ENCODE results near the gene ARF1.

The ARF1 gene

GRCh38 chr1:228066891-228067654 is 15.4 kb upstream of the ARF1 start:
- no peak overlapping the region for H3K4me3 ChIP-seq (ENCODE audit: low read depth, low read length)
- no peak for DNase-seq (ENCODE audit: low read depth)

- DNase-seq (ENCODE audit: low read depth), result no peak
- H3K4me3 ChIP-seq (ENCODE audit: low read depth, low read length), result no peak overlapping the region
Measured at GRCh38 chr1:228068359-228068758, 14.1 kb upstream of the ARF1 start.

- H3K4me3 ChIP-seq (ENCODE audit: low read depth, low read length), result no peak overlapping the region
Measured at GRCh38 chr1:228070173-228070572, 12.3 kb upstream of the ARF1 start.

GRCh38 chr1:228070851-228071250 is 11.7 kb upstream of the ARF1 start:
- DNase-seq (ENCODE audit: low read depth), result no peak
- H3K4me3 ChIP-seq (ENCODE audit: low read depth, low read length), result no peak overlapping the region

More at GRCh38 chr1:228070173-228070572, 12.3 kb upstream of the ARF1 start:
- DNase-seq (ENCODE audit: low read depth), result no peak

- no peak overlapping the region for H3K4me3 ChIP-seq (ENCODE audit: low read depth, low read length)
- no peak for DNase-seq (ENCODE audit: low read depth)
Measured at GRCh38 chr1:228071839-228072657, 10.5 kb upstream of the ARF1 start.

GRCh38 chr1:228072658-228073043 is 9.9 kb upstream of the ARF1 start:
- DNase-seq (ENCODE audit: low read depth), result no peak
- H3K4me3 ChIP-seq (ENCODE audit: low read depth, low read length), result no peak overlapping the region

- no peak for DNase-seq (ENCODE audit: low read depth)
- H3K4me3 ChIP-seq (ENCODE audit: low read depth, low read length), result no peak overlapping the region
Measured at GRCh38 chr1:228073061-228073856, 9.2 kb upstream of the ARF1 start.

- no peak for DNase-seq (ENCODE audit: low read depth)
- H3K4me3 ChIP-seq (ENCODE audit: low read depth, low read length), result no peak overlapping the region
Measured at GRCh38 chr1:228073857-228074545, 8.5 kb upstream of the ARF1 start.

- DNase-seq (ENCODE audit: low read depth), result no peak
- H3K4me3 ChIP-seq (ENCODE audit: low read depth, low read length), result no peak overlapping the region
Measured at GRCh38 chr1:228074954-228075730, 7.4 kb upstream of the ARF1 start.

- H3K4me3 ChIP-seq (ENCODE audit: low read depth, low read length), result no peak overlapping the region
- no peak for DNase-seq (ENCODE audit: low read depth)
Measured at GRCh38 chr1:228075801-228076271, 6.7 kb upstream of the ARF1 start.

- no peak for DNase-seq (ENCODE audit: low read depth)
- no peak overlapping the region for H3K4me3 ChIP-seq (ENCODE audit: low read depth, low read length)
Measured at GRCh38 chr1:228076796-228077430, 5.6 kb upstream of the ARF1 start.

GRCh38 chr1:228077565-228078330 is 4.8 kb upstream of the ARF1 start:
- no peak for DNase-seq (ENCODE audit: low read depth)
- H3K4me3 ChIP-seq (ENCODE audit: low read depth, low read length), result no peak overlapping the region

GRCh38 chr1:228079013-228079412 is 3.5 kb upstream of the ARF1 start:
- no peak for DNase-seq (ENCODE audit: low read depth)
- no peak overlapping the region for H3K4me3 ChIP-seq (ENCODE audit: low read depth, low read length)

GRCh38 chr1:228079601-228080263 is 2.8 kb upstream of the ARF1 start:
- no peak overlapping the region for H3K4me3 ChIP-seq (ENCODE audit: low read depth, low read length)
- no peak for DNase-seq (ENCODE audit: low read depth)

- H3K4me3 ChIP-seq (ENCODE audit: low read depth, low read length), result peak overlapping the region; percentile 96
- no peak for DNase-seq (ENCODE audit: low read depth)
Measured at GRCh38 chr1:228081144-228081543, 1.4 kb upstream of the ARF1 start.

GRCh38 chr1:228081578-228082213 is 812 bp upstream of the ARF1 start:
- DNase-seq (ENCODE audit: low read depth), result no peak
- H3K4me3 ChIP-seq (ENCODE audit: low read depth, low read length), result peak overlapping the region; percentile 96

All from skeletal muscle cell (primary cell).